ENCODE results near the gene CD14. TPM values are rescaled to one million over a fixed set of nuclear protein-coding genes. Genes with fewer than 3 reads are reported as not detected.
"Not testable (repeated sequence)": the region's sequence is repeated elsewhere in the genome, so short reads cannot be mapped to it uniquely, and the experiment has no call there.

CD14 gene
- total RNA-seq, 4 donors from 2014 or later = 0.51 to 48.5 (median 34.0) TPM

- Histone ChIP-seq H3K27ac (no peak within 1 kb of the TSS), H3K4me3 (no peak within 1 kb of the TSS), H3K36me3 (no peaks in the 10 kb centered on the region), H3K9me3 (no peaks in the 10 kb centered on the region), H3K27me3 (no peaks in the 10 kb centered on the region), H3K4me1 (no peaks in the 10 kb centered on the region)
- TF ChIP-seq, protein P1, sequence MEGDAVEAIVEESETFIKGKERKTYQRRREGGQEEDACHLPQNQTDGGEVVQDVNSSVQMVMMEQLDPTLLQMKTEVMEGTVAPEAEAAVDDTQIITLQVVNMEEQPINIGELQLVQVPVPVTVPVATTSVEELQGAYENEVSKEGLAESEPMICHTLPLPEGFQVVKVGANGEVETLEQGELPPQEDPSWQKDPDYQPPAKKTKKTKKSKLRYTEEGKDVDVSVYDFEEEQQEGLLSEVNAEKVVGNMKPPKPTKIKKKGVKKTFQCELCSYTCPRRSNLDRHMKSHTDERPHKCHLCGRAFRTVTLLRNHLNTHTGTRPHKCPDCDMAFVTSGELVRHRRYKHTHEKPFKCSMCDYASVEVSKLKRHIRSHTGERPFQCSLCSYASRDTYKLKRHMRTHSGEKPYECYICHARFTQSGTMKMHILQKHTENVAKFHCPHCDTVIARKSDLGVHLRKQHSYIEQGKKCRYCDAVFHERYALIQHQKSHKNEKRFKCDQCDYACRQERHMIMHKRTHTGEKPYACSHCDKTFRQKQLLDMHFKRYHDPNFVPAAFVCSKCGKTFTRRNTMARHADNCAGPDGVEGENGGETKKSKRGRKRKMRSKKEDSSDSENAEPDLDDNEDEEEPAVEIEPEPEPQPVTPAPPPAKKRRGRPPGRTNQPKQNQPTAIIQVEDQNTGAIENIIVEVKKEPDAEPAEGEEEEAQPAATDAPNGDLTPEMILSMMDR (IDR thresholded peaks at IDR 0.05) = no peak
- TF ChIP-seq POLR2A (IDR thresholded peaks at IDR 0.05) = no peak
- DNase-seq = no peak
- intact Hi-C loops (cut with DNase I; ENCODE audit: low total_unique reads) = no loop called here
Observed at GRCh38 chr5:140673187-140673976, 40.4 kb upstream of the CD14 start, which contains the start of gene DND1. TSS of gene DND1 (minus strand) at chr5:140673576. CDS start at chr5:140673542, 34 bp downstream.

- intact Hi-C loops (cut with DNase I; ENCODE audit: low total_unique reads) = no loop called here
- no peaks in the 10 kb centered on the region for H3K36me3 ChIP-seq
- H3K9me3 ChIP-seq = no peaks in the 10 kb centered on the region
- H3K27me3 ChIP-seq = no peaks in the 10 kb centered on the region
- no peak overlapping the region for H3K27ac ChIP-seq
- peak in 1 of 2 donors; percentile 30 for DNase-seq
- TF ChIP-seq, protein P1 (IDR thresholded peaks at IDR 0.05) = no peak
- no peak for TF ChIP-seq POLR2A (IDR thresholded peaks at IDR 0.05)
- H3K4me1 ChIP-seq = no peaks in the 10 kb centered on the region
- H3K4me3 ChIP-seq = no peak overlapping the region
Observed at GRCh38 chr5:140672455-140673186, 39.6 kb upstream of the CD14 start.

DNA sequence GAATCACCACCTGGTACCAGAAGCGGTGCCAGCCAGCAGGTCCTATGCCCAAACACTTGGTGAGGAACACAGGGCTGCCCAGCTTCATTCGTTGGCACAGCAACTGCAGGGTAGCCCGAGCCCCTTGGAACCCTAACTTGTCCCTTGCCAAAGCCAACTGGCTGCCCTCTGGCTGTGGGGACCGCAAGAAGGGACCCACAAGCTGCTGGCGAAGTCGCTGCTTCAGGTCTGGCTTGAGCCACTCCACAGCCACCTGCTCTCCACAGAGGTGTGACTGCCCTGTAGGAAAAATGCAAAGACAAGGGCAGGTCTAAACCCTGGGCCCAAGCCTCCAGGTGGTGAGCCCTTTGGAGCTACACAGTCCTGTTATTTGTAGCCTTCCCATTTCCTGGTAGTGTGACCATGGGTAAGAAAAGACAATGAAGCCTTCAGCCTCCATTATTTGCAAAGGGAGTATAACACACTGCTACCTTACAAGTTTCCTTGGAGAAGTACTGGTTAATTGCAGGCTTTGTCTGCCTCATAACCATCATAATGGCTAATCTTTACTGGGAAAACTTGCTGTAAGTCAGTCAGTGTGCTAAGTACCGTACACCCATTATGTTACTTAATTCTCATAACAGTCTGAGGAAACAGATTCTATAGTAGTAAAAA, 38.6 kb upstream of the CD14 start:
- DNase-seq = no peak
- no peaks in the 10 kb centered on the region for H3K27me3 ChIP-seq
- no peak overlapping the region for H3K27ac ChIP-seq
- intact Hi-C loops (cut with DNase I; ENCODE audit: low total_unique reads) = no loop called here
- no peaks in the 10 kb centered on the region for H3K4me1 ChIP-seq
- no peaks in the 10 kb centered on the region for H3K36me3 ChIP-seq
- TF ChIP-seq POLR2A (IDR thresholded peaks at IDR 0.05) = no peak
- TF ChIP-seq, protein P1 (IDR thresholded peaks at IDR 0.05) = no peak
- H3K4me3 ChIP-seq = no peak overlapping the region
- no peaks in the 10 kb centered on the region for H3K9me3 ChIP-seq

GRCh38 chr5:140671035-140671434, 38.1 kb upstream of the CD14 start:
- H3K27ac ChIP-seq; H3K4me3 ChIP-seq; H3K9me3 ChIP-seq; H3K36me3 ChIP-seq; H3K4me1 ChIP-seq; DNase-seq; H3K27me3 ChIP-seq; intact Hi-C loops (cut with DNase I; ENCODE audit: low total_unique reads): not testable (repeated sequence)

GRCh38 chr5:140664359-140665119, 31.6 kb upstream of the CD14 start, which contains the start of gene WDR55:
TSS of gene WDR55 (plus strand) at chr5:140664904. CDS start at chr5:140664913, 9 bp downstream.
- H3K27ac ChIP-seq = peak within 1 kb of the TSS; percentile 81 to 85
- TF ChIP-seq POLR2A (IDR thresholded peaks at IDR 0.05) = peak; percentile 64 to 76
- TF ChIP-seq, protein P1 (IDR thresholded peaks at IDR 0.05) = no peak
- H3K36me3 ChIP-seq = no peaks in the 10 kb centered on the region
- peak; percentile 93 to 95 for DNase-seq
- H3K4me1 ChIP-seq = peaks cover 0 to 6% of the 10 kb centered on the region in 2 donors
- H3K4me3 ChIP-seq = peak within 1 kb of the TSS; percentile 89 to 96
- intact Hi-C loops (cut with DNase I; ENCODE audit: low total_unique reads) = no loop called here
- no peaks in the 10 kb centered on the region for H3K9me3 ChIP-seq
- H3K27me3 ChIP-seq = no peaks in the 10 kb centered on the region
